ENCODE results near the gene MAML3.

The MAML3 gene

GRCh38 chr4:139669335-139669734 is 484.6 kb downstream of the MAML3 start:
- no peak for DNase-seq

DNA sequence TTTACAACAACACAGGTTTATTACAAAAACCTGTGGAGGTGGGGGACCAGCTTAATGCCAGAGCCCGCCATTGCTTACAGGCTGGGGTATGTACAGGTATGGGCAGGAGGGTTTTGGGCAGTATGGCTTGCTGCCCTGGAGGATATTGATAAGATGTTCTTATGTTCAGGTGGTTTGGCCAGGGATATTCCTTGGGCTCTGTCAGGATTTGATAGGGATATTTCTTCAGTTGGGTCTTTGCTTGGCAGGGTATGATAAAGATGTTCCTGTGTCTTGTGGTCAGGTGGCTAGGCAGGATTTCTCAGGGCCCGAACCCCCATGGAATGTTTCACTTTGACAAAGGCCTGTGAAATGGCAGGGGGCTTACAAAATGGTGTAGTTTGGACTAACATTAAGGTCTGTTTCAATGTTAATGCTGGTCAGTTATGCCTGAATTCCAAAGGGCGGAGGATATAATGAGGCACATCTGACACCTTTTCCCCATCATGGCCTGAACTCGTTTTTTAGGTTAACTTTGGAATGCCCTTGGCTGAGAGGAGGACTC is 485.3 kb downstream of the MAML3 start:
- no peak for DNase-seq

DNA sequence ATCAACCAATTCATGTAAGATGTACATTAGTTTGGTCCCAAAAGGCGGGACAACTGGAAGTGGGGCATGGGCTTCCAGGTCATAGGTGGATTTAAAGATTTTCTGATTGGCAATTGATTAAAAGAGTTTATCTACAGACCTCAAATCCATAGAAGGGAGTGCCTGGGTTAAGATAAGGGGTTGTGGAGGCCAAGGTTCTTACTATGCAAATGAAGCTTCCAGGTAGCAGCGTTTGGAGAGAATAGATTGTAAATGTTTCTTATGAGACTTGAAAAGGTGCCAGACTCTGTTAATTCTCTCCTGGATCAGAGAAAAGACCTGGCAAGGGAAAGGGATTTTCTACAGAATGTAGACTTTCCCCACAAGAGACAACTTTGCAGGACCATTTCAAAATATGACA is 485.9 kb downstream of the MAML3 start:
- DNase-seq, result no peak

Measured in NCI-H1048 (cell line).